Left ventricle myocardium inferior (tissue), 1 donor: ENCODE data around the gene NFE2L1. TPM values are rescaled to one million over a fixed set of nuclear protein-coding genes. Genes with fewer than 3 reads are reported as not detected.
A peak's percentile ranks its signal among the peaks of the same experiment; 100 is the strongest.

Experiments
- DNase-seq: peaks from one replicate; pipeline ENCODE4 v3.0.0-alpha.2; 2020
- H3K27ac ChIP-seq: fragments of 200-600 bp; replicated peaks from 2 replicates; pipeline ENCODE4 v1.8.0; 2021
- H3K27me3 ChIP-seq: fragments of 200-600 bp; 2 replicates; pipeline ENCODE4 v1.8.0; 2021; ENCODE audit warnings: low read depth
- H3K36me3 ChIP-seq: fragments of 200-600 bp; 2 replicates; pipeline ENCODE4 v1.8.0; 2021
- H3K4me1 ChIP-seq: fragments of 200-600 bp; 2 replicates; pipeline ENCODE4 v1.8.0; 2021
- H3K4me3 ChIP-seq: fragments of 200-600 bp; 2 replicates; pipeline ENCODE4 v1.8.0; 2021; ENCODE audit warnings: mild to moderate bottlenecking, moderate library complexity
- H3K9me3 ChIP-seq: fragments of 200-600 bp; replicated peaks from 2 replicates; pipeline ENCODE4 v1.8.0; 2021
- CTCF ChIP-seq: fragments of 200-600 bp; IDR thresholded peaks from 2 replicates; pipeline ENCODE4 v1.8.0; 2021; ENCODE audit warnings: antibody characterized with exemption, mild to moderate bottlenecking, borderline replicate concordance
- intact Hi-C: fragments of 100-400 bp; cut with micrococcal nuclease; formaldehyde crosslinking; loops from one replicate; pipeline ENCODE4 v1.11.0; 2022
- total RNA-seq: library from RNA; stranded (reverse); fragmentation: NEBNext Ultra II Directional; extraction: Animal tissue kit (Norgen Biotek cat#: 25700); gene quantifications from one replicate; pipeline ENCODE4 v1.2.1, GENCODE V29; 2021
- donor health status: DM: no; HTN: yes; CAD: no; lungs with severe emphysema.

NFE2L1 gene
- total RNA-seq, 1 donor from 2014 or later: 895 TPM

- TF ChIP-seq CTCF: no peak
- no peak for DNase-seq
- H3K4me1 ChIP-seq: peaks cover 13% of the 10 kb centered on the region
Measured at GRCh38 chr17:48002916-48003416, 45.2 kb upstream of the NFE2L1 start.

GRCh38 chr17:48003417-48004151 is 44.6 kb upstream of the NFE2L1 start:
- Histone ChIP-seq H3K27me3 (peaks cover 9% of the 10 kb centered on the region), H3K4me3 (no peak overlapping the region), H3K9me3 (no peaks in the 10 kb centered on the region), H3K4me1 (peaks cover 13% of the 10 kb centered on the region), H3K36me3 (no peaks in the 10 kb centered on the region), H3K27ac (no peak overlapping the region)
- TF ChIP-seq CTCF: no peak
- no peak for DNase-seq
- intact Hi-C loops: no loop called here

More at GRCh38 chr17:48002916-48003416, 45.2 kb upstream of the NFE2L1 start:
- H3K4me3 ChIP-seq: no peak overlapping the region
- peaks cover 2% of the 10 kb centered on the region for H3K27me3 ChIP-seq
- H3K9me3 ChIP-seq: no peaks in the 10 kb centered on the region
- H3K27ac ChIP-seq: peak overlapping the region; percentile 61
- no peaks in the 10 kb centered on the region for H3K36me3 ChIP-seq
- intact Hi-C loops: no loop called here

- no peak for DNase-seq
- Histone ChIP-seq H3K27me3 (peaks cover 23% of the 10 kb centered on the region), H3K9me3 (no peaks in the 10 kb centered on the region), H3K4me1 (peaks cover 13% of the 10 kb centered on the region), H3K4me3 (no peak overlapping the region), H3K27ac (no peak overlapping the region), H3K36me3 (no peaks in the 10 kb centered on the region)
- no peak for TF ChIP-seq CTCF
- intact Hi-C loops: no loop called here
Measured at GRCh38 chr17:48004983-48005382, 43.2 kb upstream of the NFE2L1 start.

- Histone ChIP-seq H3K9me3 (no peaks in the 10 kb centered on the region), H3K27me3 (peaks cover 44% of the 10 kb centered on the region), H3K36me3 (no peaks in the 10 kb centered on the region), H3K4me3 (no peak overlapping the region), H3K27ac (no peak overlapping the region), H3K4me1 (peaks cover 19% of the 10 kb centered on the region)
- intact Hi-C loops: no loop called here
- no peak for DNase-seq
- no peak for TF ChIP-seq CTCF
Measured at GRCh38 chr17:48006936-48007709, 41.0 kb upstream of the NFE2L1 start.

- Histone ChIP-seq H3K9me3 (no peaks in the 10 kb centered on the region), H3K27me3 (peaks cover 73% of the 10 kb centered on the region), H3K4me1 (peaks cover 15% of the 10 kb centered on the region), H3K36me3 (no peaks in the 10 kb centered on the region), H3K4me3 (no peak overlapping the region), H3K27ac (no peak overlapping the region)
- no peak for TF ChIP-seq CTCF
- no peak for DNase-seq
- intact Hi-C loops: no loop called here
Measured at GRCh38 chr17:48010193-48010592, 38.0 kb upstream of the NFE2L1 start.
